HFFc6 (cell line): ENCODE data around the gene SPECC1L. TPM values are rescaled to one million over a fixed set of nuclear protein-coding genes. Genes with fewer than 3 reads are reported as not detected.

Experiments used
- DNase-seq: peaks from one replicate; pipeline ENCODE4 v3.0.0-alpha.2; 2018
- H3K27ac Mint-ChIP-seq: 2 replicates; pipeline ENCODE4 v1.8.0; 2020; ENCODE audit warnings: mild to moderate bottlenecking, mixed read lengths
- H3K27me3 Mint-ChIP-seq: 2 replicates; pipeline ENCODE4 v1.8.0; 2021; ENCODE audit warnings: mild to moderate bottlenecking, moderate library complexity, mixed read lengths; ENCODE audit not compliant: insufficient read depth
- H3K36me3 Mint-ChIP-seq: 2 replicates; pipeline ENCODE4 v1.8.0; 2021; ENCODE audit warnings: low read depth, mixed read lengths
- H3K4me1 Mint-ChIP-seq: 2 replicates; pipeline ENCODE4 v1.8.0; 2020; ENCODE audit warnings: low read depth, mixed read lengths
- H3K4me3 Mint-ChIP-seq: 2 replicates; pipeline ENCODE4 v1.8.0; 2020; ENCODE audit warnings: mild to moderate bottlenecking, moderate library complexity, mixed read lengths
- H3K9me3 Mint-ChIP-seq: 2 replicates; pipeline ENCODE4 v1.8.0; 2020; ENCODE audit warnings: mild to moderate bottlenecking, mixed read lengths
- CTCF ChIP-seq: fragments of 200-600 bp; sonication (generic); IDR thresholded peaks from 2 replicates; pipeline ENCODE4 v1.5.0; 2021; ENCODE audit warnings: antibody characterized with exemption, mild to moderate bottlenecking
- total RNA-seq, 6 experiments: library from RNA; stranded (reverse); fragmentation: NEBNext Ultra II Directional; extraction: Animal tissue kit (Norgen Biotek cat#: 25700); gene quantifications; 2 replicates in 1 of 6; 3 replicates in 5 of 6; pipeline ENCODE4 v1.2.3, GENCODE V29; 2021

SPECC1L gene
- total RNA-seq, 6 experiments from 2014 or later, result 47.3 to 61.5 (median 59.1) TPM

GRCh38 chr22:24370401-24370800 is 99.8 kb downstream of the SPECC1L start:
- Mint-ChIP-seq H3K27me3 (peaks cover 3% of the 10 kb centered on the region; the same call in 1 of the 2 replicates), H3K4me3 (no peak overlapping the region), H3K9me3 (no peaks in the 10 kb centered on the region), H3K36me3 (peaks cover 69% of the 10 kb centered on the region), H3K27ac (no peak overlapping the region), H3K4me1 (peaks cover 27% of the 10 kb centered on the region)
- no peak for DNase-seq
- TF ChIP-seq CTCF, result no peak

DNA sequence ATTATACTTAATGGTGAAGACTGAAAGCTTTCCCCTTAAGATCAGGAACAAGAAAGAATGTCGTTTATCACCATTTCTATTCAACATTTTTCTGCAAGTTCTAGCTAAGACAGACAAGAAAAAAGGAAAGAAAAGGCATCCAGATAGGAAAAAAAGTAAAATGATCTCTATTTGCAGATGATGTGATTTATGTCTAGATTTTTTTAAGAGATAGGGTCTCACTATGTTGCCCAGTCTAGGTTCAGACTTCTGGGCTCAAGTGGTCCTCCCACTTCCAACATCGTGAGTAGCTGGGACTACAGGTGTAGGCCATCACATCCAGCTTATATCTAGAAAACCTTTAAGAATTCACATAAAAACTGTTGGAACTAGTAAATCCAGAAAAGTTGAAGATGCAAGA is 105.4 kb downstream of the SPECC1L start:
- Mint-ChIP-seq H3K27me3 (peaks cover 3% of the 10 kb centered on the region; the same call in 1 of the 2 replicates), H3K4me1 (peaks cover 26% of the 10 kb centered on the region), H3K9me3 (no peaks in the 10 kb centered on the region), H3K4me3 (no peak overlapping the region), H3K27ac (no peak overlapping the region), H3K36me3 (peaks cover 42% of the 10 kb centered on the region)
- TF ChIP-seq CTCF, result no peak
- no peak for DNase-seq

DNA sequence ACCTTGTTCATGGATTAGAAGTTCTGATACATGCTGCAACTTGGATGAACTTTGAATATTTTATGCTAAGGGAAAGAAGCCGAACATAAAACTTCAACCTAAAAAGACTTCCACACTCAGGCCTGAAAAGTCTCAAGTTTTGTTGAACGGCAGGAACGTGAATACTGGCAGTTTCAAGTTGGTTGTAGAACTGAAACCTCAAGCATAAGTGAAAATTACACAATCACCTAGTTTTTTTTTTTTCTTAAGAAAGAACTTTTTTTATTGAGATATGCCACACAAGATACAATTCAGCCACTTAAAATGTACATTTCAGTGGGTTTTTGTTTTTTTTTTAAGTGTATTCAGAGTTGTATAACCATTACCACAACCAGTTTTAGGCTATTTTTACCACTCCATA is 106.0 kb downstream of the SPECC1L start:
- peaks cover 38% of the 10 kb centered on the region for H3K36me3 Mint-ChIP-seq

GRCh38 chr22:24379536-24379935 is 108.9 kb downstream of the SPECC1L start:
- peak overlapping the region; percentile 25; the same call in 1 of the 2 replicates for H3K4me3 Mint-ChIP-seq
- H3K36me3 Mint-ChIP-seq, result peaks cover 31% of the 10 kb centered on the region
- peak; percentile 39 for DNase-seq

More for the DNA sequence above, 106.0 kb downstream of the SPECC1L start:
- TF ChIP-seq CTCF, result no peak
- Mint-ChIP-seq H3K4me3 (no peak overlapping the region), H3K27ac (no peak overlapping the region), H3K27me3 (peaks cover 3% of the 10 kb centered on the region; the same call in 1 of the 2 replicates), H3K4me1 (peaks cover 26% of the 10 kb centered on the region), H3K9me3 (no peaks in the 10 kb centered on the region)
- DNase-seq, result no peak

GRCh38 chr22:24380220-24380904 is 109.7 kb downstream of the SPECC1L start:
- TF ChIP-seq CTCF, result no peak
- H3K9me3 Mint-ChIP-seq, result no peaks in the 10 kb centered on the region
- H3K27me3 Mint-ChIP-seq, result peaks cover 2% of the 10 kb centered on the region; the same call in 1 of the 2 replicates
- DNase-seq, result no peak
- H3K4me3 Mint-ChIP-seq, result peak overlapping the region; percentile 25; the same call in 1 of the 2 replicates
- H3K36me3 Mint-ChIP-seq, result peaks cover 24% of the 10 kb centered on the region
- H3K27ac Mint-ChIP-seq, result peak overlapping the region; percentile 70; the same call in 1 of the 2 replicates
- peaks cover 26% of the 10 kb centered on the region for H3K4me1 Mint-ChIP-seq

More at GRCh38 chr22:24379536-24379935, 108.9 kb downstream of the SPECC1L start:
- H3K27ac Mint-ChIP-seq, result peak overlapping the region; percentile 70
- peaks cover 2% of the 10 kb centered on the region; the same call in 1 of the 2 replicates for H3K27me3 Mint-ChIP-seq
- TF ChIP-seq CTCF, result no peak
- H3K9me3 Mint-ChIP-seq, result no peaks in the 10 kb centered on the region
- peaks cover 26% of the 10 kb centered on the region for H3K4me1 Mint-ChIP-seq
